Thyroid gland (tissue), 4 donors: ENCODE data around the gene ASCC1. TPM values are rescaled to one million over a fixed set of nuclear protein-coding genes. Genes with fewer than 3 reads are reported as not detected.

Experiments
- DNase-seq, 2 donors: peaks; one replicate each; pipeline ENCODE4 v3.0.0-alpha.2; 2019
- H3K27ac ChIP-seq, 3 donors: fragments of 200-600 bp; sonication (generic); 1 replicate in 2 of 3; 2 replicates in 1 of 3; pipeline ENCODE4 v1.5.1; 2016 to 2019; ENCODE audit warnings: mild to moderate bottlenecking in 1 of 3, moderate library complexity in 1 of 3
- H3K27me3 ChIP-seq: fragments of 200-600 bp; sonication (generic); one replicate; pipeline ENCODE4 v1.5.1; 2019
- H3K36me3 ChIP-seq, 2 donors: fragments of 200-600 bp; sonication (generic); one replicate each; pipeline ENCODE4 v1.5.1; 2016 to 2019
- H3K4me1 ChIP-seq, 2 donors: fragments of 200-600 bp; sonication (generic); one replicate each; pipeline ENCODE4 v1.5.1; 2017 to 2019
- H3K4me3 ChIP-seq, 3 donors: fragments of 200-600 bp; sonication (generic); replicated peaks in 1 of 3; 1 replicate in 2 of 3; 2 replicates in 1 of 3; pipeline ENCODE4 v1.5.1; 2016; ENCODE audit warnings: mild to moderate bottlenecking in 1 of 3
- H3K9me3 ChIP-seq: fragments of 200-600 bp; sonication (generic); one replicate; pipeline ENCODE4 v1.5.1; 2017
- CTCF ChIP-seq, 6 experiments: fragments of 200-600 bp in 3 of 6; fragments of 450-650 bp in 3 of 6; sonication (generic) in 3 of 6; IDR thresholded peaks; one replicate each; pipeline ENCODE4 v1.5.1; 2016 to 2019; ENCODE audit warnings: antibody characterized with exemption in 6 of 6, mild to moderate bottlenecking in 2 of 6, inconsistent platforms in 1 of 6, moderate library complexity in 1 of 6
- POLR2A ChIP-seq, 2 donors: fragments of 450-650 bp; IDR thresholded peaks; one replicate each; pipeline ENCODE4 v1.6.1; 2017; ENCODE audit warnings: antibody characterized with exemption in 2 of 2, mild to moderate bottlenecking in 2 of 2, moderate library complexity in 1 of 2
- WGBS, 2 donors: methylation state at CpG; one replicate each; pipeline ENCODE4 v1.1.5; 2017; 5-methylcytosine and 5-hydroxymethylcytosine counted together
- intact Hi-C: fragments of 100-400 bp; cut with DNase I; formaldehyde crosslinking; loops from one replicate; pipeline ENCODE4 v1.15.1; 2023
- total RNA-seq, 4 donors: library from RNA; depleted of rRNA; stranded (reverse); fragments of >200 nt; gene quantifications; one replicate each; pipeline ENCODE4 v1.2.3, GENCODE V29; 2016

ASCC1 gene
- total RNA-seq, 4 donors from 2014 or later: 26.7 to 30.3 (median 28.1) TPM

GRCh38 chr10:72127571-72127970 is 88.5 kb downstream of the ASCC1 start:
- intact Hi-C loops: loop anchor here (5.0 kb wide), 1 partner anchor 210 kb away; no protein-coding TSS in a partner anchor
- H3K4me1 ChIP-seq: peaks cover 12 to 13% of the 10 kb centered on the region in 2 donors
- no peaks in the 10 kb centered on the region for H3K27me3 ChIP-seq
- H3K4me3 ChIP-seq: no peak overlapping the region
- no peaks in the 10 kb centered on the region for H3K36me3 ChIP-seq
- DNase-seq: peak; percentile 50 to 59
- H3K27ac ChIP-seq: peak overlapping the region; percentile 16 to 36 (median 34)
- no peaks in the 10 kb centered on the region for H3K9me3 ChIP-seq
- TF ChIP-seq CTCF (IDR thresholded peaks at IDR 0.05): no peak
- TF ChIP-seq POLR2A (IDR thresholded peaks at IDR 0.05): no peak
- 40 to 47% methylated on average over 2 of the region's 2 CpGs for WGBS, 2 donors

GRCh38 chr10:72126872-72127232 is 89.2 kb downstream of the ASCC1 start:
- intact Hi-C loops: loop anchor here (5.0 kb wide), 1 partner anchor 210 kb away; no protein-coding TSS in a partner anchor
- DNase-seq: no peak
- Histone ChIP-seq H3K9me3 (no peaks in the 10 kb centered on the region), H3K36me3 (no peaks in the 10 kb centered on the region), H3K4me3 (no peak overlapping the region), H3K27ac (peak overlapping the region in 2 of 3 donors; percentile 34), H3K4me1 (peaks cover 12 to 13% of the 10 kb centered on the region in 2 donors), H3K27me3 (no peaks in the 10 kb centered on the region)
- TF ChIP-seq CTCF (IDR thresholded peaks at IDR 0.05) (no peak), POLR2A (IDR thresholded peaks at IDR 0.05) (no peak)
- 94 to 95% methylated on average over 3 of the region's 3 CpGs for WGBS, 2 donors

GRCh38 chr10:72126184-72126871 is 89.7 kb downstream of the ASCC1 start:
- Histone ChIP-seq H3K27ac (peak overlapping the region in 1 of 3 donors; percentile 14), H3K4me3 (no peak overlapping the region), H3K9me3 (no peaks in the 10 kb centered on the region), H3K27me3 (no peaks in the 10 kb centered on the region), H3K36me3 (no peaks in the 10 kb centered on the region), H3K4me1 (peaks cover 12 to 13% of the 10 kb centered on the region in 2 donors)
- intact Hi-C loops: loop anchor here (5.0 kb wide), 1 partner anchor 211 kb away; no protein-coding TSS in a partner anchor
- WGBS, 2 donors: 81 to 86% methylated on average over 3 of the region's 3 CpGs
- TF ChIP-seq CTCF (IDR thresholded peaks at IDR 0.05) (peak in 5 of 6 experiments; percentile 11 to 67 (median 46)), POLR2A (IDR thresholded peaks at IDR 0.05) (no peak)
- no peak for DNase-seq

GRCh38 chr10:72124989-72125388 is 91.1 kb downstream of the ASCC1 start:
- Histone ChIP-seq H3K27ac (no peak overlapping the region), H3K4me3 (no peak overlapping the region), H3K4me1 (peaks cover 12 to 13% of the 10 kb centered on the region in 2 donors), H3K36me3 (no peaks in the 10 kb centered on the region), H3K27me3 (no peaks in the 10 kb centered on the region), H3K9me3 (no peaks in the 10 kb centered on the region)
- DNase-seq: no peak
- 81 to 83% methylated on average over 1 of the region's 1 CpG for WGBS, 2 donors
- intact Hi-C loops: loop anchor here (5.0 kb wide), 1 partner anchor 212 kb away; no protein-coding TSS in a partner anchor
- TF ChIP-seq CTCF (IDR thresholded peaks at IDR 0.05) (no peak), POLR2A (IDR thresholded peaks at IDR 0.05) (no peak)

GRCh38 chr10:72124381-72124780 is 91.7 kb downstream of the ASCC1 start:
- Histone ChIP-seq H3K36me3 (no peaks in the 10 kb centered on the region), H3K27ac (no peak overlapping the region), H3K9me3 (no peaks in the 10 kb centered on the region), H3K4me1 (peaks cover 12 to 13% of the 10 kb centered on the region in 2 donors), H3K27me3 (no peaks in the 10 kb centered on the region), H3K4me3 (no peak overlapping the region)
- DNase-seq: no peak
- no peak for TF ChIP-seq CTCF (IDR thresholded peaks at IDR 0.05)
- no peak for TF ChIP-seq POLR2A (IDR thresholded peaks at IDR 0.05)
- intact Hi-C loops: no loop called here
